HG02884 (cell line): ENCODE results near the gene ABCG1.

ENCODE experiments used
- ATAC-seq: cut with Tn5 transposase; IDR thresholded peaks from one replicate; pipeline ENCODE4 v1.9.1; 2021; ENCODE audit warnings: mild to moderate bottlenecking, moderate library complexity; ENCODE audit not compliant: unreplicated experiment

Gene ABCG1

GRCh38 chr21:42317826-42318746 lies 99.1 kb downstream of the ABCG1 start:
- ATAC-seq = no peak

GRCh38 chr21:42319376-42319775 lies 100.4 kb downstream of the ABCG1 start:
- ATAC-seq = no peak

- ATAC-seq = no peak
Observed at GRCh38 chr21:42319851-42320572, 101.1 kb downstream of the ABCG1 start.

- ATAC-seq = no peak
Observed at GRCh38 chr21:42320791-42321190, 101.9 kb downstream of the ABCG1 start.

- ATAC-seq = no peak
Observed at GRCh38 chr21:42321231-42321630, 102.3 kb downstream of the ABCG1 start.

GRCh38 chr21:42321845-42322244 lies 102.9 kb downstream of the ABCG1 start:
- ATAC-seq = no peak

GRCh38 chr21:42324896-42325295 lies 106.0 kb downstream of the ABCG1 start:
- ATAC-seq = no peak

GRCh38 chr21:42330380-42331371 lies 111.7 kb downstream of the ABCG1 start:
- no peak for ATAC-seq

- no peak for ATAC-seq
Observed at GRCh38 chr21:42331660-42332059, 112.7 kb downstream of the ABCG1 start.

- no peak for ATAC-seq
Observed at GRCh38 chr21:42332557-42333317, 113.8 kb downstream of the ABCG1 start.

GRCh38 chr21:42336054-42336453 lies 117.1 kb downstream of the ABCG1 start:
- ATAC-seq = no peak

- ATAC-seq = no peak
Observed at GRCh38 chr21:42337276-42337675, 118.3 kb downstream of the ABCG1 start.

- no peak for ATAC-seq
Observed at GRCh38 chr21:42337830-42338728, 119.1 kb downstream of the ABCG1 start.

- no peak for ATAC-seq
Observed at GRCh38 chr21:42338729-42339715, 120.1 kb downstream of the ABCG1 start.

GRCh38 chr21:42340187-42341050 lies 121.5 kb downstream of the ABCG1 start:
- ATAC-seq = no peak

GRCh38 chr21:42341776-42342542 lies 123.0 kb downstream of the ABCG1 start:
- ATAC-seq = no peak
